ENCODE measurements around the gene ZBTB5.
"Not testable (repeated sequence)": the region's sequence is repeated elsewhere in the genome, so short reads cannot be mapped to it uniquely, and the experiment has no call there.

ZBTB5 gene

GRCh38 chr9:37452611-37453010, 12.6 kb downstream of the ZBTB5 start:
- no peak for DNase-seq (ENCODE audit: low spot score)

DNA sequence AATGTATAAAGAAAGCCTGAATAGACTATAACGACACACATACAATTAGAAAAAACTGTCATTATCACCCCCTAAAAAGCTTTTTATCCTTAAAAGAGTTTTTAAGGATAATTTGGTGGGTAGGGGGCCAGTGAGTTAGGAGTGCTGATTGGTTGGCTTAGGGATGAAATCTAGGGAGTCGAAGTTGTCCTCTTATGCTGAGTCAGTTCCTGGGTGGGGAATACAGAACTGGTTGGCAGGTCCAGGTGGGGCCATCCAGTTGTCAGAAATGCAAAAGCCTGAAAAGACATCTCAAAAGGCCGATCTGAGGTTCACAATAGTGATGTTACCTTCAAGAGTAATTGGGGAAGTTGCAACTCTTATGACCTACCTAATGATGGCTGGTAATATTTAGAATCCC, 13.6 kb downstream of the ZBTB5 start:
- no peak for DNase-seq (ENCODE audit: low spot score)

- DNase-seq (ENCODE audit: low spot score): no peak
Measured at GRCh38 chr9:37449862-37450632, 15.2 kb downstream of the ZBTB5 start.

DNA sequence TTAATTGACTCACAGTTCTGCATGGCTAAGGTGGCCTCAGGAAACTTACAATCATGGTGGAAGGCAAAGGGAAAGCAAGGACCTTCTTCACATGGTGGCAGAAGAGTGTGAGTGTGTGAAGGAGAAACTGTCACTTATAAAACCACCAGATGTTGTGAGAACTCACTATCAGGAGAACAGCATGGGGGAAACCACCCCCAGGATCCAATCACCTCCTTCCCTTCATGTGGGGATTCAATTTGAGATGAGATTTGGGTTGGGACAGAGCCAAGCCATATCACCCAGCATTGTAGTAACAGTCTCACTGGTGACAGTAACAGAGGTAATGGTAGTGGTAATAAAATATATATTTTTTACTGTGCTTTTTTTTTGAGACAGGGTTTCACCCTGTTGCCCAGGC, 18.1 kb downstream of the ZBTB5 start:
- DNase-seq (ENCODE audit: low spot score): no peak

GRCh38 chr9:37446401-37446800, 18.8 kb downstream of the ZBTB5 start:
- no peak for DNase-seq (ENCODE audit: low spot score)

DNA sequence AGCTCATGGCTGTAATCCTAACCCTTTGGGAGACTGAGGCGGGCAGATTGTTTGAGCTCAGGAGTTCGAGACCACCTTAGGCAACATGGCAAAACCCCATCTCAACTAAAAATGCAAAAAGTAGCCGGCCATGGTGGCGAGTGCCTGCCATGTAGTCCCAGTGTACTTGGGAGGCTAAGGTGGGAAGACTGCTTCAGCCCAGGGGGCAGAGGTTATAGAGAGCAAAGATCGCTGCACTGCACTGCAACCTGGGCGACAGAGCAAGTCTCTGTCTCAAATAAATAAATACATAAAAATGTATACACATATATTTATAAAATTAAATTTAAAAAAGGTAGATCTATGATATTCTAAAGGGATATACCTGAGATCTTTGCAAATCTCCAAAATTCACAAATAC, 19.4 kb downstream of the ZBTB5 start:
- no peak for DNase-seq (ENCODE audit: low spot score)

DNA sequence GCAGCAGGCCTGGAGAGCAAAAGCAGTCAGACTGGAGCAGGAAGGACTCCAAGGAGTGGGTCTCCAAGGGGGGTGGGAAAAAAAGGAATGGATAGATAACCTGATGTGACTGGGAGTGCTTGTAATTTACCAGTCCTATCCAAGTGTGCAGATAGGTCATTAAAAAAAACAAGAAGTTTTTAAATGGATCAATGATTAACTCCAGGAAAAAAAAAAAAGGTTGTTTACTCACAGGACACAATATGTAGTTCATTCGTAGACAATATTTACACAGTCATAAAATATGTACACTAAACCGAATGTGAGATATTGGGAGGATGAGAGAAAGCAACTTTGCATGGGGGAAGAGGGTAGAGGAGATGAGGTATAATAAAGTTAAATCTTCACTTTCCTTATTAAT, 20.4 kb downstream of the ZBTB5 start:
- DNase-seq (ENCODE audit: low spot score): no peak

GRCh38 chr9:37443566-37443965, 21.7 kb downstream of the ZBTB5 start:
- DNase-seq (ENCODE audit: low spot score): no peak

DNA sequence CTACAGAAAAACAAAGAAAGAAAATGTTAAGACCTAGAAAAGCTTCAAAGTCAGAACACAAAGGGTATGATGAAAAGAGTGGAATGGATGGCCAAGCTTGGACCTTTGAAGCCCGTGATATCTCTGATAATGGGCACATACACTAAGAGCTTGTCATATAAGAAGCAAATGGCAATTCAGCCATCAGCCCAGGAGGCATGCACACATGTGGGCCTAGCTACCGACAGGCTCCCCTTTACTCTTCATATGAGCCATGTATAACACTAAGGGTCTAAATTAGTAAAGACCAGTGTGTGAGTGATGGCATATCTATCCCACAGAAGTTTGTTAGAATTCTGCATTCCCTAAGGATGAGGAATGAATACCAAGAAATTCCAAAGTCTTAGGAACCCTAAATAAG, 22.7 kb downstream of the ZBTB5 start:
- no peak for DNase-seq (ENCODE audit: low spot score)

DNA sequence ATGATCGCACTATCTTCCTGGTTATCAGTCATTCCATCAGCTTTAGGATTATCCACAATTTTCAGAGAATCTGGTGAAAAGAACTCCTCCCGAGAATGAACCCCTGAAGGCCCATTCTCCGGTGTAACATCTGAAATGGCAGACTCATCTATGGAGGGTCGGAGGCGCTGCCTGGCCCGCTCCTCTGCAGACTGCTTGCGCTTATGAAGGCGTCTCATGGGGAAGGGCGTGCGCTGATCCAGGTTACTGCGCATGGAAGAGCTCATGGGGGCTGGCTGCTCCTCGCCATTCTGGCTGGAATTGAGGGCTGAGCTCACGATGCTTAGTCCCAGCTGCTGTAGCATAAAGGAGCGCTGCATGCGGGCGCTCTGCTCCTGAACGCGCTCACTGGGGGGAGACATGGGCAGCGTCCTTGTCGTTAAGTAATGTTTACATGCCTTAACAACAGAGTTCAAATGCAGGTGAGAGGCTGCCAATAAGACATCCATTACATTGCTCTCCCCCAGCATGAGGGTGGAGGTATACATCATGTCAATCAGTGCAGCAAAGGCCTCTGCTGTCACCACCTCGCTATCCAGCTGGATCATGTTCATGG, 23.4 kb downstream of the ZBTB5 start:
- no peak for DNase-seq (ENCODE audit: low spot score)

DNA sequence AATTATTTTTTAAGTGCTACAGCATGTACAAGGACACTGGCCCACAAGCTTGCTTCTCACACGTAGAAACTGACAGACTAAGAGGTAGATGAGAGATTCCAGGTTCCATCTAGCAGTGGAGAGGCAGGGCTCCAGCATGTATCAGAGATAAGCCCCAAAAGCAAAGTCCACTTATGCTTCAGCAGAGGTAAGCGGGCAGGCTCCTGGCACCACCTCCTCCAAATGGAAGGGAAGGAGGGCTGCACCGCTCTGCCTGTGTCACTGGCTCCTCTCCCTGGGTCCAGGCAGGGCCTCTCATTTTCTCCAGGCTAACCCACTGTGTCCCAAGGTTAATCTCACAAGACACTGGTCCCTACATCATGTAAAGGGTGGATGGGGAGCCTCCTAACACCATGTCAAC, 26.9 kb downstream of the ZBTB5 start:
- DNase-seq (ENCODE audit: low spot score): no peak

DNA sequence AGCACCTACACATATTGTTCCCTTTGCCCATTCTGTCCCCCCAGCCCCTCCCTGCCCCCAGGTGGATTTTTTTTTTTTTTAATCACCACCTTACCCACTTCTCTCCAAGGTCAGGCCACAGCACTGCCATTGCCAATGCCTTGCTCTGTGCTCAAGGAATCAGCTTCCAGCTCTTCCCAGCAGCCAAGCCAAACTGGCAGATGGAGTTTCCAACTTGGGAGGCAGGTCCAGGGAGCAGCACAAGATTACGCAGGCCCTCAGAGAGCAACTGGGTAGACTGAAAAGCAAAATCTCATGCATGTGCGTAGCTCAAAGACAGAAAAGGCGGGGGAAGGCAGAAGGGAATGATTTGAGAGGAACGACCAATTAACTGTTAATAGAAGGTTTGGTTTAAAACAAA, 27.6 kb downstream of the ZBTB5 start:
- no peak for DNase-seq (ENCODE audit: low spot score)

DNA sequence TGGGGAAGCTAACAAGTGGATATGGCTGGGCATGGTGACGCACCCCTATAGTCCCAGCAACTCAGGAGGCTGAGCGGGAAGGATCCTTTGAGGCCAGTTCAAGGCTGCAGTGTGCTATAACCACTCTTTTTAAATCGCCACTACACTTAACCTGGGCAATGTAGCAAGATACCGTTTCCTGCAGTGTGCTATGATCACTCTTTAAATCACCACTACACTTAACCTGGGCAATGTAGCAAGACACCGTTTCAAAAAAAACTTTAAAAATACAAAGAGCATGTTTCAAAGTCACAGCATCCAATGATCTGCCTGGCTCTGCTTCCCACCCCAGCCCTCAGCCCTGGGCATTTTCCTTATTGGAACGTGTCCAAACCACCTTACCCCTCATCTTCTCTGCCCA, 28.2 kb downstream of the ZBTB5 start:
- no peak for DNase-seq (ENCODE audit: low spot score)

DNA sequence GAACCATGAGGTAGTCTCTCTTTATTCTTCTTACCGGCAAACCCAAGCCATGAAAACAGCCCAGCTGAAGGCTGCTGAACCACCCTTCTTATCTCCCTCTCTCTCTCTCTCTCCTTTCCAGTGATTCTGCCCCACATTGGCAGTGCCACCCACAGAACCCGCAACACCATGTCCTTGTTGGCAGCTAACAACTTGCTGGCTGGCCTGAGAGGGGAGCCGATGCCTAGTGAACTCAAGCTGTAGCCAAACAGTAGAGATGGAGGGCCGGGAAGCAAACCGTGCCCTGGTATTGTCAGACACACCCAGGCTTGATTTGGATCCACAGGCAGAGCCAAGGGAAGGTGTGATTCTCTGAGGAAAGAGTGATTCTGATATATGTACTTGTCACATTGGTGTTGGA, 28.7 kb downstream of the ZBTB5 start:
- no peak for DNase-seq (ENCODE audit: low spot score)

GRCh38 chr9:37433867-37434371, 31.3 kb downstream of the ZBTB5 start:
- no peak for DNase-seq (ENCODE audit: low spot score)

GRCh38 chr9:37432020-37432419, 33.2 kb downstream of the ZBTB5 start:
- no peak for DNase-seq (ENCODE audit: low spot score)

- peak; percentile 91 for DNase-seq (ENCODE audit: low spot score)
Measured at GRCh38 chr9:37430841-37431597, 34.2 kb downstream of the ZBTB5 start.

- DNase-seq (ENCODE audit: low spot score): no peak
Measured at GRCh38 chr9:37429441-37430285, 35.6 kb downstream of the ZBTB5 start.

DNA sequence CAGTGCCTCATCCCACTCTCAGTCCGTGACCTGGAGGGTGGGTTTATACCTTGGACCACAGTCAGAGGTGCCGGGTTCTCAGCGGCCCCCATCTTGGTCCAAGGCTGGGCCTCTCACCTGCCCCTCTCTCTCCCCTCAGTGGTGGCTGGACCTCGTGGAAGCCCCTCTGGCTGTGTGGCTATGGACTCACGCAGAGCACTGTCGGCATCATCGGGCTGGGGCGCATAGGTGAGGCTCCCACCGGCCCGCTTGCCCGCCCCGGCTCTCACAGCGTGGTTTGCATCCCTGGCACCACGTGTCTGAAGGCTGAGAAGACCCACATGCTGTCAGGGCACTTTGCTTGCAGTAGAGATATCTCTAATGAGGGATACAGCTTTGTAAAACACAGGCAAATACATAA, 36.9 kb downstream of the ZBTB5 start:
- no peak for DNase-seq (ENCODE audit: low spot score)

DNA sequence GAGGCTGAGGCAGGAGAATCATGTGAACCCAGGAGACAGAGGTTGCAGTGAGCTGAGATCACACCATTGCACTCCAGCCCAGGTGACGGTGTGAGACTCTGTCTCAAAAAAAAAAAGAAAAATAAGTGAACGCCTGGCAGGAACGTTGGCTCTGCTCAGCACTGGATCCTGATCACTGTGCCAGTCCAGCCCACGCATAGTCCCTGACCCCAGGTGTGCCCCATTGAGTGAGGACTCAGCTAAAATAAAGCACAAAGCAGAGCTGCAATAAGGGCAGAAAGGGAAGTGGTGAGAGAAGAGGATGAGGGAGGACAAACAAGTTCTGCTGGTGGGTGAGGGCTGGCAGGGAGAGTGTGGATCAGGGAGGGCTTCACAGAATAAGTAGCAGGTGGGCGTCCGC, 38.4 kb downstream of the ZBTB5 start:
- no peak for DNase-seq (ENCODE audit: low spot score)

DNA sequence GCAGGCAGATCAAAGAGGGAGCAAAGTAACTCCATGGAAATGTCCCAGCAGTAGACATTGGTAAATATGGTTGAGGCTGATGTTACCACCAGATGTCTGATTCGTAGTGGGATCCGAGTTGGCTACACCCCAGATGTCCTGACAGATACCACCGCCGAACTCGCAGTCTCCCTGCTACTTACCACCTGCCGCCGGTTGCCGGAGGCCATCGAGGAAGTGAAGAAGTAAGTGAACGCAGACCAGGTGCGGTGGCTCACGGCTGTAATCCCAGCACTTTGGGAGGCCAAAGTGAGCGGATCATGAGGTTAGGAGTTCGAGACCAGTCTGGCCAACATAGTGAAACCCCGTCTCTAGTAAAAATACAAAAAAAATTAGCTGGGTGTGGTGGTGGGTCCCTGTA, 38.8 kb downstream of the ZBTB5 start:
- DNase-seq (ENCODE audit: low spot score): not testable (repeated sequence)

- no peak for DNase-seq (ENCODE audit: low spot score)
Measured at GRCh38 chr9:37425298-37425752, 39.9 kb downstream of the ZBTB5 start.
